Measurements from ENCODE around the gene SLC35F1. TPM values are rescaled to one million over a fixed set of nuclear protein-coding genes. Genes with fewer than 3 reads are reported as not detected.
"Not testable (repeated sequence)": the region's sequence is repeated elsewhere in the genome, so short reads cannot be mapped to it uniquely, and the experiment has no call there.

The SLC35F1 gene
- total RNA-seq, 1 donor from 2014 or later = not detected

DNA sequence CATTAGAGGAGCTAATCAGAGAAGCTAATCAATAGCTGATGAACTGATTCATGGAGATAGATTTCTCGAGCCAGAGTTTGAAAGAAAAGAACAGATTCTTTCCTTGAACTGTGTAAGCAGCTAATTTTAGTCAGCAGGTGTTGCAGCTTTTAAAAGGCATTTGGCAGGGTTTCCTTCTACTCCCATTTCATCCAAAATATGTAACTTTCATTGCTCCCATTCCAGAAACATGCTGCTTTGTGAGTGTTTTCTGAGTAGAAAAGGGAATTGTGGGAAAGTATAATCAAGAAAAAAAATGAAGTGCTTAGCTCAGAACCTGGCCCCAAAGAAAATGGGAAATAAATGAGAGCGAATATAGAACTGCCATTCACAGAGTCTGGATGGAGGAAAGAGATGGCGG is 20.8 kb downstream of the SLC35F1 start:
- no peak for DNase-seq (ENCODE audit: low read depth in 2 of 2)

DNA sequence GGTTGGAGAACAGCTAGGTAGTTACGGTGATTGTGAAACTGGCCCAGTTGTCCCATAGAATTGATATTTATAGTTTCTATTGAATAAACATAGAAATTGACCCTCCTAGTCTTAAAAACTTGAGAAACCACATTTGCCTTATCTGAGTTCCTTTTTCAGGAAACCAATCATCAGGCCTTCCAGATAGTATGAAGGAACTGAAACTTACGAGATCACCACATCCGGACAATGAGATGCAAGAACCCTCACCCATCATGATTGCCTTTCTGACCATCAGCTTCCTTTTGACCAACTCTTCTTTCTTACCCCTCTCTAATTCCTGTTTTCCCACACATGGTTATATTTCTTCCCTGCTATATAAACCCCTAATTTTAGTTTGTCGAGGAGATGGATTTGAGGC is 21.8 kb downstream of the SLC35F1 start:
- no peak for DNase-seq (ENCODE audit: low read depth in 2 of 2)

DNA sequence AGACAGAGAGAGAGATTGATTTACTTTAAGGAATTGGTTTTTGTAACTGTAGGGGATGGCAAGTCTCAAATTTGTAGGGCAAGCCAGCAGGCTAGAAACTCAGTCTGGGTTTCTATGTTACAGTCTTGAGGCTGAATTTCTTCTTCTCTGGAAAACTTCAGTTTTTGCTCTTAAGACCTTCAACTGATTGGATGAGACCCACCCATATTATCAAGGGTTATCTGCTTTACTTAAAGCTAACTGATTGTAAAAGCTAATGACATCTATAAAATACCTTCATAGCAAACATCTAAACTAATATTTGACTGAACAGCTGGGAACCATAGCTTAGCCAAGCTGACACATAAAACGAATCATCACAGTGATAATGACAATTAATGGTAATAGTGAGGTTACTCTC is 22.4 kb downstream of the SLC35F1 start:
- DNase-seq (ENCODE audit: low read depth in 2 of 2) = no peak

DNA sequence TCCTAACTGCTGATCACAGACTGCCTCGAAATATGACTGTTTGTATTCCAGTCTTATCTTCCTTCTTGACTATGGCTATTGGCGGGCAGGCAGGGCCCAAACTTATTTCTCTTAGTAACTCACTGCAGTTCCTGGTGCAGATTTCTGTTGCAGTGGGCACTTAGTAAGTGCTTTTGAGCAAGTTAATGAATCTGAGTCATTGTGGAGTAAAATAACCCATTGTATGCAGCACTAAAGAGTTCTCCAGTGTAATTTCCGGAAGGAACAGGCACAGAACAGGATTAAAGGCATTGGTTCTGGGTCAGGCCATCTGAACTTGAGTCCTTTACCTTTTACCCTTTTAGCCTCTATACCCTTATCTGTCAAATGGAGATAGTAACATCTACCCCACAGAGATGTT is 23.6 kb downstream of the SLC35F1 start:
- no peak for DNase-seq (ENCODE audit: low read depth in 2 of 2)

DNA sequence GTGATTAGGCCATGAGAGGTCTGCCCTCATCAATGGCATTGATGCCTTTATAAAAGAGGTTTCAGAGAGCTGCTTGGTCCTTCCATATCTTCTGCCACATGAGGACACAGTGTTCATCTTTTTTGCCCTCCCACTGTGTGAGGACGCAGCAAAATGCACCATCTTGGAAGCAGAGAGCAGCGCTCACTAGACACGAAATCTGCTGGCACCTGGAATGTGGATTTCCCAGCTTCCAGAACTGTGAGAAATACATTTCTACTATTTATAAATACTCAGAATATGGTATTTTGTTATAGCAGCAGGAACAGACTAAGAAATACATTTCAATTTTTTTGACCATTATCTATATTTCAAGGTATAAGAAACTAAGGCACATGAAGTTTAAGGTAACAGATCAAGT is 24.9 kb downstream of the SLC35F1 start:
- no peak for DNase-seq (ENCODE audit: low read depth in 2 of 2)

DNA sequence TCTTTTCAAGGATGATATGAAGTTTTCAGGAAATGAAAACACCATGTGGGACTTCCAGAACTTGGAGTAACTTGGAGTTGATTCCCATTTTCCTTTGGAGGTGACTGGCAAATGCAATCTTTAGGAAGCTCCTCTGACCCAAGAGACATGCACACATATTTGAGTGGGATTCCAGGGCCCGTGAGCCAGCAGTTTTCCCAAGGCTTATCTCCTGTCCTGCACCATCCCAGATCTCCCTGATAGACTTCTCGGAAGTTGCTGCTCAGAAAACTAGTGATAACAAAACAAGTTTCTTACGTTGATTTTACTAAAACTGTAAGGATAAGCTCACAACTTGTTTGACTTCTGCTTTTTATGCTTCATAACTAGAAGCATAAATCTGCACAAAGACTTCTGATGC is 25.6 kb downstream of the SLC35F1 start:
- DNase-seq (ENCODE audit: low read depth in 2 of 2) = no peak

DNA sequence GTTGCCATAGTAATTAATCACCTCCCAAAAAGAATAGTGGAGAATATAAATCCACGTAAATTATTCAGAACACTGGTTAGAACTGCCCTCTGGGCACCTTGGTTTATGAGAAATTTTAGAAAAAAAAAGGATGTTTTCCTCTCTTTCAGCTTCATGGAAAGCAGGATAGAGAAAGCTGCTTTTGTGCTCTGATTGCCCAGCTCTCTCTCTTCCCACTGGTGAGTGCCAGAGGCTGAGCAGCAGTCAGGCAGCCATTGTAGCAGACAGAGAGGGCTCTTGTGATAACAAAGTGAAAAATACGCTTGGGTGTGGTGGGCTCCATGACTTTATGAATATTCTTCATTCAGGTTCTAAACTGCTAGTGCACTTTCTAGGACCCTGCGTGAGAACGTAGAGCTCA is 26.4 kb downstream of the SLC35F1 start:
- DNase-seq (ENCODE audit: low read depth in 2 of 2) = no peak

DNA sequence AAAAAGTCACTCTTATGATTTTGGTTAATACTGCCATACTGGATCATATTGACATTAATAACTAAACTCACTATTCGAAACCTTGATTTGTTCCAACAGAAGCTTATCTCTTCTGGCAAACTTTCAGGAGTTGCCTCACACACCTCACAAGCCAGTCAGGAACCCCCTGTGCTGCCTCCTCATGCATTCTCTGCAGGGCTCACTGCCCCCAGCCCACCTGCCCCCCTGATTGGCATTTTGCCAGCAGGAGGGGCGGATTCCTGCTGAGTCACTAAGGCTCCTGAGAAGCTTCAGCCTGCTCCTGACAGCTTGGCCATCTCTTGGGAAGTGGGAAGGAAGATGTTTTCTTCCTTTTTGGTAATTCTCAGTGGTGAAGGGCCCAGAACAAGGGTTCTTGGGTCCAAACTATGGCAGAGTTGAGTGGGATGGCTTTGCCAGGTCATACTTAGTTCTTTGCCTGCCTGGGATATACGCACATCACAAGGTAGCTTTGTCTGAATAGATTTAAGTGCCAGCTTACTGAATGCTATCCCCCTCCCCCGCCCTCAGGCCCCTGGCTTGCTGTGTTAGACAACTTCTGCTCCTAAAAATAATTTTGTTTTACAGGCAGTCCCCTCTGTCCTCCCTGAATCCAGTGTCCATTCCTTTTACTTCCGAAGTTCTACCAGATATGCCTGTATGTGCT is 31.4 kb downstream of the SLC35F1 start:
- no peak for DNase-seq (ENCODE audit: low read depth in 2 of 2)

DNA sequence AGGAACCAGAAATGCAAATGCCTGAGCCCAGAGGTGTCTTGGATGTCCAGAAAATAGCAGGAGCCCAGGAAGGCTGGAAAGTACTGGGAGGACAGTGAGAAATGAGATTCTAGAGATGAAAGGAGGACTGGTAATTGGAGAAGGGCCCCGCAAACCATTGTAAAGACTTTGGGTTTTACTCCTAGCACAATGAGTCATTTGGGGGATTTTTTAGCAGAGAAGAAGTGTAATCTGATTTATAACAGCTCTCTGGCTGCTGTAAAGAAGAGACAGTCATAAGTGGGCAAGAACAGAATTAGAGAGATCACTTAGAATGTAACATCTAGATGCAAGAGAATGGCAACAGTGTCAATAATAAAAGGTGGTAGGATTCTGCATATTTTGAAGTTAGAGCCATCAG is 40.2 kb downstream of the SLC35F1 start:
- no peak for DNase-seq (ENCODE audit: low read depth in 2 of 2)

DNA sequence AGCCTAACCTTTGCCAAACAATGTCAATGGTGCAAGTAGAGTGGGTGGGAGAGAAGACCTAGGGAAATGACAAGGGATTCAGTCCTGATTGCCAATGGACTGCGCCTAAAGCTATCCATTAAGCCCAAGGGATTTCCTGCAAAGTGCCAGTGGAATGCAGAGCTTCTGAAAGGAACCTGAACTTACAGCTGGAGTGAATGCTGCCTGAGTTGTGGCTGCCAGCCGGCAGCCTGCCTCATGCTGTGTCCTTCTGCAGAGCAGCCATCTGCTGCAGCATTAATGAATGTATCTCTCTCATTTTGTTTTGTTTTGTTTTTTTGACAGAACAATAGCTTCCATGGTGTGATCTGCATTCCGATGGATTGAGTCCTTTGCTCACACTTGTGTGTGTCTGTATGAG is 44.7 kb downstream of the SLC35F1 start:
- DNase-seq (ENCODE audit: low read depth in 2 of 2) = no peak

DNA sequence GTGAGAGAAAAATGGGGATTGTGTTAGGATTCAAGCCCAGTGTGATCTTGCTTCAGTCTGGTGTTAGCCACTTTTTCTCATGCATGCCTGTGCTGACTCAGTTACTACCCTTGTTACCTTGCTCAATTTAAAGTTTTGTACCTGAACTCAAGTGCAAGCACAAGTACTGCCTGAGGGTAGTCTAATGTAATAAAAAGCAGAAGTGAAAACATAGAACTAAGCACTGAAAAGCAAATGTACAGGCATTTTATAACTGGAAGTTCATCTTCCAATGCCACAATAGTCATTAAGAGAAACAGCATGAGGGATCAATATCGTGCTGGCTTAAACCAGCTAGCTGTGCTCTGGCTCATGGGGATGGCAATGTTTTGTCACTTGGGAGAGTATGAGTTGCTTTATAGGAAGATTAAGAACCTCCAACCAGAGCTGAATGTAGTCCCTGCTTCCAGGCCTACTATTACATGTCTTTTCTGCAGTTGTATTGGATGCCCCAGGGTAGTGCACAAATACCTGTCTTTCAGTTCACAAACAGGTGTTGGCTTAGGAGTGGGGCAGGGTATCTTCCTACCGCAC is 48.7 kb downstream of the SLC35F1 start:
- DNase-seq (ENCODE audit: low read depth in 2 of 2) = no peak

DNA sequence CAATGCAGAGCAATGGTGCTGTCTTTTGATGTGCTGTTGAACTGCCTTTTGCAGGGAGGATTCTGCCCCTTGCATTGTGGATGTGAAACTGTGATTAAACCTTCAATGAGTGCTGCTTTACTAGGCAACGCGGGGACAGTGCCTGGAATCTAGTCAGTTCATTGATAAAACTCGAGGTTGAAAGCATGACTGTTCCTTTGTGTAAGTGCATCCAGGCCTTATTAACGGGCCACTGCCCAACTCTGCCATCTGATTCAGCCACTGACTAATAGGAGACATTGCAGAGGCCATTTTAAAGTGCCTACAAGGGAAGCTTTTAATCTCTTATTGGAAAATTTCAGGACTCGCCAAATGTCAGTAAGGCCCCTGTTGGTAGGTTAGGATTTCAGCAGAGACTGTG is 49.3 kb downstream of the SLC35F1 start:
- DNase-seq (ENCODE audit: low read depth in 2 of 2) = no peak

DNA sequence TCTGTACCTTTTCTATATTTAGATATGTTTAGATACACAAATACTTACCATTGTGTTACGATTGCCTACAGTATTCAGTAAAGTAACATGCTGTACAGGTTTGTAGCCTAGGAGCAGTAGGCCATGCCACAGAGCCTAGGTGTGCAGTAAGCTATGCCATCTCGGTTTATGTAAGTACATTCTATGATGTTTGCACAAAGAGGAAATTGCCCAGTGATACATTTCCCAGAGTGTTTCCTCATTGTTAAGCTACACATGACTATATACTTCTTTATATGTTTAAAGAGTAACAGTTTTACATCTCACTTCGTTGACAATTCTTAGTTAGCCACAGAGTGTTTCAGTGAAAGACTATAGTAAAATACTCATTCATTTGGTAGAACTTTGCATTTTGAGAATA is 51.5 kb downstream of the SLC35F1 start:
- DNase-seq (ENCODE audit: low read depth in 2 of 2) = no peak

DNA sequence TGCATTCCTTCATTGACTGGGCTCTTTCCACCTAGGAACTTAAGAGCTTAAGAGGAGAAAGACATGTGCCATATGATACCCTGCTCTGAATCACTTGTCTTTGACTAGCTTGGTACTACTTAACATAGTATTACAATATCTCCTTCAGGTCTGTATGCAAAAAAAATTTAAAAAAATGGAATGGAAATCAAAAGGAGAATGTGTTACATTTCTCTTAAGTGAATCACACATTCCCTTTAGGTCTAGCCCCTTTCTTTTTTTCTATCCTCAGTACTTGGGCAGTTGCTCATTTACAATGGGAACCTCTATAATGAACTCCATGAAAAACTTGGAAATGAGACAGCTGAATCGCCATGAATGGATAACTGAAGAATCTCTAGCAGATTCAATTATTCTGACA is 53.8 kb downstream of the SLC35F1 start:
- DNase-seq (ENCODE audit: low read depth in 2 of 2) = no peak

DNA sequence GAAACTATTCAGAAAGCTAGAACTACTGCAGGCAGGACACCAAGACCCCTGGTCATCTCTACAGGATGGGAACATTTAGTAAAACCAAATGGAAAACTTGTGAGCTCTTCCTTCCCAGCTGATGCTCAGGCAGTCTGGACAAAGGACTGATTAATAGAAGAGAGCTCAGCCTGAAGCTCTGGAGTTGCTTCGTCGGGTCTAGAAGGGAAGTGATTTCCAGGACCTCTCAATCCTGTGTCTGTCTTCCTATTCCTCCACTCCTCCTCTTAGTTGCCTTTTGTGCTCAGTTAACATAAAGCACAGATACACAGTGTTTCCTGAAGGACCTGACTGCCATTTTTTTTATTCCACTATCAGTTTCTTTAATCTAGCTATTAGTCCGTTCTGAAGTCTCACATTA is 54.2 kb downstream of the SLC35F1 start:
- DNase-seq (ENCODE audit: low read depth in 2 of 2) = no peak

DNA sequence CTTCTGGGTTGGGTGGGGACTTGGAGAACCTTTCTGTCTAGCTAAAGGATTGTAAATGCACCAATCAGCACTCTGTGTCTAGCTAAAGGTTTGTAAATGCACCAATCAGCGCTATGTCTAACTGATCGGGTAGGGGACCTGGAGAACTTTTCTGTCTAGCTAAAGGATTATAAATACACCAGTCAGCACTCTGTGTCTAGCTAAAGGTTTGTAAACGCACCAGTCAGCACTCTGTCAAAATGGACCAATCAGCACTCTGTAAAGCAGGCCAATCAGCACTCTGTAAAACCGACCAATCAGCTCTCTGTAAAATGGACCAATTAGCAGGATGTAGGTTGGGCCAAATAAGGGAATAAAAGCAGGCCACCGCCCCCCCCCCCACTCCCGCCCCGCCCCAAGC is 58.7 kb downstream of the SLC35F1 start:
- DNase-seq (ENCODE audit: low read depth in 2 of 2) = not testable (repeated sequence)

DNA sequence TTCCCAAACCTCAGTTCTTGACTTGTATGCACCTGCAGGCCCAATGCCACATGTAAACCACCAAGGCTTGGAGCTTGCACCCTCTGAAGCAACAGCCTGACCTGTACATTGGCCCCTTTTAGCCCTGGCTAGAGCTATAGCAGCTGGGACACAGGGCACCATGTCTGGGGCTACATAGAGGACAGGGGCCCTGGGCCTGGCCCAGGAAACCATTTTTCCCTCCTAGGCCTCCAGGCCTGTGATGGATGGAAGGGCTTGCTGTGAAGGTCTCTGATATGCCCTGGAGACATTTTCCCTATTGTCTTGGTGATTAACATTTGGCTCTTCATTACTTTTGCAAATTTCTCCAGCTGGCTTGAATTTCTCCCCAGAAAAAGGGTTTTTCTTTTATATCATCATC is 64.6 kb downstream of the SLC35F1 start:
- no peak for DNase-seq (ENCODE audit: low read depth in 2 of 2)

DNA sequence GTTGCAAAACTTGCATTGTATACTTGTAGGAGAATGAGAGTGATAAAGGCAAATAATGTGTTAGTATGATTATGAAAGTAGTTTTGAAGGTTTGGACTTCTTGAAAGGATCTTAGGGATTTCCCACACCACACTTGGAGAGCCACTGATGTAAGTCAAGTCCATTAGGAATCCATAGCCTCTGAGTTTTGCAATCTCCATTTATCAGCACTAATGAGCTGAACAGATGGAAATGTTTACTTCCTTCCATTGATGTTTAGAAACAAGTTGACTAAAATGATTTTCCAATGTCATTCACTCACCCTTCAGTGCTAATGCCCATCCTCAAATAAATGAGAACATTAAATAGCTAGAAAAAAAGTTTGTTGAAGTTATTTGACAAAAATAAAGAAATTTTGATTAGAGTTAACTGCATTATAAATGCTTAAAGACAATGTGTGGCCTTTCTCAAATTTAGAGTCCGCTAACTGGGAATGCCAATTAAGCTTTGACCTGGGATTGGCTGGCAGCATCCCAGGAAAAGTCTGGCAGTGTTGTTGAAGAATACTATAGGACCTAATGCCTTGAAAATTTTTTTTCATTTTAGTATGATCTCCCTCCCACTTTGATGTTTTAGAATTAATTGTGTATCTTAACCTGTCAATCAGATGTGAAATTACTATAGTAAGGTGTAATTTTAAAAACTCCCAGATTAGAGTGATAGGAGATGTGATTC is 68.0 kb downstream of the SLC35F1 start:
- DNase-seq (ENCODE audit: low read depth in 2 of 2) = no peak

DNA sequence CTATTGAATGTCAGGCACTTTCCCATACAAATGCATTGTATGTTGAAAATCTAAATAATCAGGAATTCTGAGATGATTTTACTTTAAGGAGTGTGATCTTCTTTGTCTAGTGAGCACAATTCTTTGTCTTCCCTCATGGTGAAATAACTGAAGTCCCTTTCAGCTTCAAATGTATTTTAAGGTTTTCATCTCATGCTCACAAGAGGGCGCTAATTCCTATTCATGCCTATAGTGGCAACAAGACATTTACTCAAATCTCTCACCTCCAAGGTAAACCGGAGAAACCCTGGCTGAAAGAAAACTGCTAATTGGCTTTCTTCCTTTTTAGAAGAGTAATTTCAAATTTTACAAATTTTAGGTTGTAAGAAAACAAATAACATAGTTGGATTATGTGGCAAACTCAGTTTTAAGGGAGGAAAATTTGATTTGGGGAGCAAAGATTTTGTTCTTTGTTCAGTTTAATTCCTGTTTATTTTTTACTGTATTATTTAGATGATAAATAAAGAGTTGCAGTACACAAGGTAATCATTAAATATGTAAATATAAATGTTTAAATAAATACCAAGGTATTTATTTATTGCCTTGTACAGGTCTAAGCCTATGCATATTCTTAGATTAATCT is 69.1 kb downstream of the SLC35F1 start:
- DNase-seq (ENCODE audit: low read depth in 2 of 2) = peak; percentile 34 to 62

DNA sequence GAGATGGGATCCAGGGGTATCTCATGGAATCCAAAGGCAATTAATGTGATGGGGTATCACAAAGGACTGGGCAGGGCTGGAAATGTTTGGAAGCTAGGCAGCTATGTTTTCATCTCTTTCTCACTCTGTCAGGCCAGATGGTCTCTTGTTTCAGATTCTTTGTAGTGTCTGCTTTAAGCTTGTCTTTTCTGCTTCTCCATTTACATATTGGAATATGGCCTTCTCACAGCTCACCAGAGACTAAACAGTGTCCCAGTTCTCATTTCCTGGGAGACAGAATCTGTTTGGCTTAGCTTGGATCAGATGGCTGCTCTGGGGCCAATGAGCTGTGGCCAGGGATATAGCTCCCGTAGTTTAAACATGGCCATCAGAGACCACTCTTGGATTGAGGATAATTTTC is 78.9 kb downstream of the SLC35F1 start:
- DNase-seq (ENCODE audit: low read depth in 2 of 2) = no peak

DNA sequence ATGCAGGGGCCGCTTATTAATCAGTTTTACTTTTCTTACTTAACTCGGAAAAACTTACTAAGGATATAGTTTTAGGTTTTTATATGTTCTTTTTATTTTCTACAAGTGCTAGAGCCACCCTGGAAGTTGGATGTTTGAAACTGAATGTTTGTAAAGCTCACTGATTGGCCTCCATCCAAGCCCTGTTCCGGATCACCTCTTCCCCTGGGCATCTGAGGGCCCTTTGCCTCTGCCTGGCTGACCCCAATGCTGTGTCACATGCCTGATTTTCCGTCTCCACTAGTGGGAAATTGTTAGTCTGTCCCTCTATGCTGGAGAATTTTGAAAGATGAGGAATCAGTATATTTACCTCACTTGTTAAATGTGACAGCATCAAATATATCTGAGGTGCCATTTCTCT is 79.3 kb downstream of the SLC35F1 start:
- DNase-seq (ENCODE audit: low read depth in 2 of 2) = peak in 1 of 2 donors; percentile 5

DNA sequence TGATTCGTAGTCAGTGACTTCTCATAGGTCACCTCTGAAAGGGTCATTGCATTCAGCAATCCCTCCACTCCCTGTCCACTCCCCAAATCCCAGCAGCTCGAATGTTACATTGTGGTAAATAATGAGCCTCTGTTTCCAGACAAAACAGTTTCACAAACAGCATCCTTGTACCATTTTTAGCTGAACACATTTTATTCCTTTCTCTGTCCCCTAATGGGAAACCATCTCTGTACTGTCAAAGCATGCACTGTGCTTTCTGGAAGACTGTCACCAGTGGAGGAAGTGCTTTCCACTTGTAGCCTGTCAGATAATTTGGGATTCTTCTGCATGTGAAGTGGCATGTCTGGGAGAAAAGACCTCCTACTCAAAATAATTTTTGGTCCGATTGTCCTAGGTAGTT is 82.0 kb downstream of the SLC35F1 start:
- no peak for DNase-seq (ENCODE audit: low read depth in 2 of 2)

DNA sequence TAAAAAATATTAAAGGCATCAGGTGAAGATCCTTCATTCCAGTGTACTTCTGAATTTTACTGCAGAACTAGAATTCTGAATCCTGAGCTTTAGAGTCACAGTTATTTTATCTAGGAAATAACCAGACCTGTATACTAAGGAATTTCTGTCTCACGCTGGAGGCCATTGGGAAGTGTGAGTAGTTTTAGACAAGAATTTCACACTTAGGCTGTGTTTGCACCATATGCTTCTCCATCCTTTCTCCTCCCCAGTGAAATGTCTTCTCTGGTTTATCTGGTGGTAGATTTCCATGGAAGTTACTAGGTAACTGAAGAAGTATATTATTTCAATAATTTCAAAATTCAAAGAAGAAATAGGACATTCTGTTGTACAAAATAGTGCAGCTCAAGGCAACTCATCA is 83.1 kb downstream of the SLC35F1 start:
- no peak for DNase-seq (ENCODE audit: low read depth in 2 of 2)
